Psoas muscle (tissue), 8 donors: ENCODE measurements around the gene EPHB1. TPM values are rescaled to one million over a fixed set of nuclear protein-coding genes. Genes with fewer than 3 reads are reported as not detected.

Experiments used
- ATAC-seq, 4 donors: fragments of 200-7000 bp; cut with Tn5 transposase; one replicate each; pipeline ENCODE4 v1.9.1; 2020; ENCODE audit warnings: moderate library complexity in 3 of 4, mild to moderate bottlenecking in 2 of 4
- DNase-seq, 2 donors: peaks; one replicate each; pipeline ENCODE4 v3.0.0-alpha.2; 2020
- H3K27ac ChIP-seq: fragments of 200-600 bp; one replicate; pipeline ENCODE4 v1.8.0; 2022
- H3K27me3 ChIP-seq, 3 donors: fragments of 200-600 bp in 1 of 3; one replicate each; pipeline versions ENCODE4 v1.6.1 to v1.8.0; 2013 to 2022; ENCODE audit warnings: low read length in 2 of 3, mild to moderate bottlenecking in 2 of 3, moderate library complexity in 1 of 3; ENCODE audit not compliant: insufficient read depth in 3 of 3
- H3K36me3 ChIP-seq, 2 donors: fragments of 200-600 bp in 1 of 2; one replicate each; pipeline versions ENCODE4 v1.6.1 to v1.8.0; 2013 to 2022; ENCODE audit warnings: low read depth in 1 of 2, mild to moderate bottlenecking in 1 of 2, moderate library complexity in 1 of 2; ENCODE audit not compliant: insufficient read depth in 1 of 2
- H3K4me1 ChIP-seq: fragments of 200-600 bp; one replicate; pipeline ENCODE4 v1.8.0; 2022
- H3K4me3 ChIP-seq: fragments of 200-600 bp; one replicate; pipeline ENCODE4 v1.8.0; 2022; ENCODE audit warnings: mild to moderate bottlenecking
- H3K9me3 ChIP-seq: fragments of 200-600 bp; one replicate; pipeline ENCODE4 v1.8.0; 2022
- CTCF ChIP-seq: fragments of 200-600 bp; IDR thresholded peaks from one replicate; pipeline ENCODE4 v1.8.0; 2022; ENCODE audit warnings: antibody characterized with exemption
- WGBS, 3 donors: extraction: QIAGEN DNeasy Blood & Tissue Kit; methylation state at CpG; one replicate each; pipeline versions ENCODE4 v1.1.6 to v1.1.7; 2013; 5-methylcytosine and 5-hydroxymethylcytosine counted together
- intact Hi-C, 2 donors: fragments of 100-400 bp; cut with DNase I; formaldehyde crosslinking; loops; one replicate each; pipeline versions ENCODE4 v1.11.0 to v1.14.2; 2022
- polyA plus RNA-seq, 3 donors: library from polyadenylated mRNA; stranded (reverse); fragments of 200-250 nt; gene quantifications; one replicate each; pipeline ENCODE4 v1.2.3, GENCODE V29; 2013
- total RNA-seq, 4 donors: library from RNA; stranded (reverse); fragmentation: NEBNext Ultra II Directional in 2 of 4; extraction: Animal tissue kit (Norgen Biotek cat#: 25700) in 2 of 4; gene quantifications; one replicate each; pipeline versions ENCODE4 v1.2.1 to v1.2.4, GENCODE V29; 2021 to 2023
- donor health status: healthy with polysubstance abuse.
- donor health status: DM: no; HTN: no; CAD: no; lungs with moderate emphysema.
- donor health status: Bipolar disorder and iron deficiency.
- donor health status: healthy.
- donor health status: DM: yes; HTN: yes; CAD: no.
- donor health status: DM: no; HTN: no; CAD: no.
- donor health status: DM: no; HTN: no; CAD: no.
- donor health status: DM: yes; HTN: yes; CAD: no.

Gene EPHB1
- total and polyA plus RNA-seq, 7 donors: 0.85 to 6.3 (median 2.0) TPM

- Histone ChIP-seq H3K27ac (no peak overlapping the region), H3K9me3 (no peaks in the 10 kb centered on the region)
- WGBS, 3 donors: 80 to 83% (median 82%) methylated on average over 5 of the region's 5 CpGs
Observed at GRCh38 chr3:135091946-135092345, 296.9 kb downstream of the EPHB1 start.

GRCh38 chr3:135093121-135093520, 298.1 kb downstream of the EPHB1 start:
- H3K36me3 ChIP-seq: no peaks in the 10 kb centered on the region
- intact Hi-C loops: no loop called here
- 92 to 96% (median 94%) methylated on average over 4 of the region's 4 CpGs for WGBS, 3 donors
- TF ChIP-seq CTCF: no peak
- DNase-seq (no peak), ATAC-seq (no peak)
- no peaks in the 10 kb centered on the region for H3K4me1 ChIP-seq
- no peak overlapping the region for H3K4me3 ChIP-seq
- H3K27me3 ChIP-seq: no peaks in the 10 kb centered on the region
- no peak overlapping the region for H3K27ac ChIP-seq
- H3K9me3 ChIP-seq: no peaks in the 10 kb centered on the region

More at GRCh38 chr3:135091946-135092345, 296.9 kb downstream of the EPHB1 start:
- no peak for TF ChIP-seq CTCF
- Histone ChIP-seq H3K36me3 (no peaks in the 10 kb centered on the region), H3K4me3 (no peak overlapping the region), H3K4me1 (no peaks in the 10 kb centered on the region), H3K27me3 (peaks cover 0 to 2% (median 0%) of the 10 kb centered on the region in 3 donors)
- DNase-seq (no peak), ATAC-seq (no peak)
- intact Hi-C loops: no loop called here

- no peak for TF ChIP-seq CTCF
- no peaks in the 10 kb centered on the region for H3K9me3 ChIP-seq
- H3K36me3 ChIP-seq: no peaks in the 10 kb centered on the region
- 85 to 87% (median 86%) methylated on average over 5 of the region's 5 CpGs for WGBS, 3 donors
- no peak overlapping the region for H3K4me3 ChIP-seq
- ATAC-seq (no peak), DNase-seq (no peak)
- H3K27me3 ChIP-seq: no peaks in the 10 kb centered on the region
- H3K27ac ChIP-seq: no peak overlapping the region
- intact Hi-C loops: no loop called here
- no peaks in the 10 kb centered on the region for H3K4me1 ChIP-seq
Observed at GRCh38 chr3:135097276-135097946, 302.4 kb downstream of the EPHB1 start.

- ATAC-seq (no peak), DNase-seq (no peak)
- H3K36me3 ChIP-seq: no peaks in the 10 kb centered on the region
- intact Hi-C loops: no loop called here
- no peaks in the 10 kb centered on the region for H3K27me3 ChIP-seq
- TF ChIP-seq CTCF: no peak
- H3K27ac ChIP-seq: no peak overlapping the region
- WGBS, 3 donors: 75 to 83% (median 79%) methylated on average over 5 of the region's 5 CpGs
- no peaks in the 10 kb centered on the region for H3K9me3 ChIP-seq
- no peaks in the 10 kb centered on the region for H3K4me1 ChIP-seq
- H3K4me3 ChIP-seq: no peak overlapping the region
Observed at GRCh38 chr3:135099734-135100355, 304.8 kb downstream of the EPHB1 start.
